Peyer's patch (tissue), 4 donors: ENCODE results near the gene BIRC6.

Experiments
- POLR2A ChIP-seq, 2 donors: fragments of 450-650 bp; IDR thresholded peaks; one replicate each; pipeline ENCODE4 v1.5.1; 2017; ENCODE audit warnings: antibody characterized with exemption in 2 of 2, mild to moderate bottlenecking in 2 of 2, moderate library complexity in 2 of 2
- TF ChIP-seq, protein P1 (sequence below), 6 experiments: fragments of 450-650 bp in 4 of 6; fragments of 200-600 bp in 2 of 6; sonication (generic) in 1 of 6; IDR thresholded peaks; one replicate each; pipeline ENCODE4 v1.5.1; 2017 to 2019; ENCODE audit warnings: antibody characterized with exemption in 6 of 6, mild to moderate bottlenecking in 3 of 6, moderate library complexity in 1 of 6

DNA sequence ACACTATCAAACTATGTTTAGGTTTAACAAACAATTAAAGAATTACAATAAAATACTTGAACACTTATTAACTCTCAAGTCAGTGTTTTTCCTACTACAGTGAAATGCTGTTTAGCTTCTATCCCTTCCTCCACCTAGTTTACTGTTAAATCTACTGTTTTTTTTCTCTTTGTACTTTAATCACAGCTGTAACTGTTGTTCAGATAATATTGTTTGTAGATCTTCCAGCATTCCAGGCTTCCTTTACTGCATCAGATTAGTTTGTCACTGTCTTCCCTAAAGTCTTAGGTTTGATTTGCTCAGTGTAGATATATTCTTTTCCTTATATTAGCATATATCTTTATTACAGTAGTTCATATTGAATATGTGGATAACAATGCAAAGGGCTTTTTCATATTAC lies 22.5 kb downstream of the BIRC6 start:
- TF ChIP-seq, protein P1, sequence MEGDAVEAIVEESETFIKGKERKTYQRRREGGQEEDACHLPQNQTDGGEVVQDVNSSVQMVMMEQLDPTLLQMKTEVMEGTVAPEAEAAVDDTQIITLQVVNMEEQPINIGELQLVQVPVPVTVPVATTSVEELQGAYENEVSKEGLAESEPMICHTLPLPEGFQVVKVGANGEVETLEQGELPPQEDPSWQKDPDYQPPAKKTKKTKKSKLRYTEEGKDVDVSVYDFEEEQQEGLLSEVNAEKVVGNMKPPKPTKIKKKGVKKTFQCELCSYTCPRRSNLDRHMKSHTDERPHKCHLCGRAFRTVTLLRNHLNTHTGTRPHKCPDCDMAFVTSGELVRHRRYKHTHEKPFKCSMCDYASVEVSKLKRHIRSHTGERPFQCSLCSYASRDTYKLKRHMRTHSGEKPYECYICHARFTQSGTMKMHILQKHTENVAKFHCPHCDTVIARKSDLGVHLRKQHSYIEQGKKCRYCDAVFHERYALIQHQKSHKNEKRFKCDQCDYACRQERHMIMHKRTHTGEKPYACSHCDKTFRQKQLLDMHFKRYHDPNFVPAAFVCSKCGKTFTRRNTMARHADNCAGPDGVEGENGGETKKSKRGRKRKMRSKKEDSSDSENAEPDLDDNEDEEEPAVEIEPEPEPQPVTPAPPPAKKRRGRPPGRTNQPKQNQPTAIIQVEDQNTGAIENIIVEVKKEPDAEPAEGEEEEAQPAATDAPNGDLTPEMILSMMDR (IDR thresholded peaks at IDR 0.05): no peak
- TF ChIP-seq POLR2A (IDR thresholded peaks at IDR 0.05): no peak
